ENCODE data around the gene CCNI2. TPM values are rescaled to one million over a fixed set of nuclear protein-coding genes. Genes with fewer than 3 reads are reported as not detected.

Gene CCNI2
- total and polyA plus RNA-seq, 9 of the 15 experiments (the other 6 are each of a cell fraction or from before 2014, with no cell fraction given), result 0.05 to 1.7 (median 0.81) TPM; not detected in 5

GRCh38 chr5:132776131-132776937 is 29.1 kb downstream of the CCNI2 start (continued):
- no peak for TF ChIP-seq NKRF (IDR thresholded peaks at IDR 0.05; ENCODE audit: borderline replicate concordance)
- TF ChIP-seq NFE2L1 (tag; IDR thresholded peaks at IDR 0.05; ENCODE audit: borderline replicate concordance, low read depth), result no peak
- no peak for TF ChIP-seq HMG20A (CRISPR knock-in tag; conservative IDR thresholded peaks at IDR 0.05)
- peak; percentile 73; the same call in 1 of the 2 replicates for TF ChIP-seq CAMTA2 (CRISPR knock-in tag; conservative IDR thresholded peaks at IDR 0.05)
- no peak for TF ChIP-seq CREB3L1 (IDR thresholded peaks at IDR 0.05; ENCODE audit: borderline replicate concordance, low read depth)
- TF ChIP-seq RCOR1 (IDR thresholded peaks at IDR 0.05; ENCODE audit: borderline replicate concordance in 1 of 2, low read depth in 2 of 2, low read length in 2 of 2), result peak in 1 of 2 experiments; percentile 71; a peak in 2 of 4 replicates
- TF ChIP-seq TSC22D4 (tag; IDR thresholded peaks at IDR 0.05), result no peak
- no peak for TF ChIP-seq CBX2 (IDR thresholded peaks at IDR 0.05; ENCODE audit: insufficient read depth, low read length, poor library complexity, severe bottlenecking)
- no peak for TF ChIP-seq KLF16 (IDR thresholded peaks at IDR 0.05)
- TF ChIP-seq CREBBP (IDR thresholded peaks at IDR 0.05; ENCODE audit: low read depth, low read length), result no peak
- TF ChIP-seq ZNF398 (CRISPR knock-in tag; IDR thresholded peaks at IDR 0.05), result no peak
- TF ChIP-seq ZSCAN32 (CRISPR knock-in tag; IDR thresholded peaks at IDR 0.05), result no peak
- no peak for TF ChIP-seq ZNF212 (CRISPR knock-in tag; IDR thresholded peaks at IDR 0.05)
- no peak for TF ChIP-seq MYNN (IDR thresholded peaks at IDR 0.05)
- TF ChIP-seq MYNN (CRISPR knock-in tag; IDR thresholded peaks at IDR 0.05), result no peak
- TF ChIP-seq EWSR1 (IDR thresholded peaks at IDR 0.05; ENCODE audit: borderline replicate concordance, low read depth, partially characterized antibody), result no peak
- 0 out of 2 replicates have a peak, but pooled peaks have one; percentile 7 for TF ChIP-seq JUND (IDR thresholded peaks at IDR 0.05; ENCODE audit: borderline replicate concordance, low read depth, low read length)
- TF ChIP-seq JUND (tag; IDR thresholded peaks at IDR 0.05; ENCODE audit: borderline replicate concordance, low read depth, low read length), result no peak; the same call in 2 of the 3 replicates
- no peak for TF ChIP-seq PTTG1 (tag; IDR thresholded peaks at IDR 0.05; ENCODE audit: low read depth)
- no peak for TF ChIP-seq SETDB1 (IDR thresholded peaks at IDR 0.05; ENCODE audit: low read length)
- TF ChIP-seq ZNF589 (CRISPR knock-in tag; IDR thresholded peaks at IDR 0.05; ENCODE audit: low read depth), result no peak
- no peak for TF ChIP-seq SRSF3 (IDR thresholded peaks at IDR 0.05; ENCODE audit: insufficient read depth, low read length)
- no peak for TF ChIP-seq ZFP36 (IDR thresholded peaks at IDR 0.05; ENCODE audit: low read depth, low read length, partially characterized antibody)
- no peak for TF ChIP-seq ZNF668 (CRISPR knock-in tag; IDR thresholded peaks at IDR 0.05)

Measured in K562 (cell line).